GM21360 (cell line): ENCODE results near the gene ILK.

ENCODE experiments used
- ATAC-seq: cut with Tn5 transposase; IDR thresholded peaks from one replicate; pipeline ENCODE4 v1.9.1; 2021; ENCODE audit warnings: mild to moderate bottlenecking, moderate library complexity; ENCODE audit not compliant: unreplicated experiment

ILK gene

DNA sequence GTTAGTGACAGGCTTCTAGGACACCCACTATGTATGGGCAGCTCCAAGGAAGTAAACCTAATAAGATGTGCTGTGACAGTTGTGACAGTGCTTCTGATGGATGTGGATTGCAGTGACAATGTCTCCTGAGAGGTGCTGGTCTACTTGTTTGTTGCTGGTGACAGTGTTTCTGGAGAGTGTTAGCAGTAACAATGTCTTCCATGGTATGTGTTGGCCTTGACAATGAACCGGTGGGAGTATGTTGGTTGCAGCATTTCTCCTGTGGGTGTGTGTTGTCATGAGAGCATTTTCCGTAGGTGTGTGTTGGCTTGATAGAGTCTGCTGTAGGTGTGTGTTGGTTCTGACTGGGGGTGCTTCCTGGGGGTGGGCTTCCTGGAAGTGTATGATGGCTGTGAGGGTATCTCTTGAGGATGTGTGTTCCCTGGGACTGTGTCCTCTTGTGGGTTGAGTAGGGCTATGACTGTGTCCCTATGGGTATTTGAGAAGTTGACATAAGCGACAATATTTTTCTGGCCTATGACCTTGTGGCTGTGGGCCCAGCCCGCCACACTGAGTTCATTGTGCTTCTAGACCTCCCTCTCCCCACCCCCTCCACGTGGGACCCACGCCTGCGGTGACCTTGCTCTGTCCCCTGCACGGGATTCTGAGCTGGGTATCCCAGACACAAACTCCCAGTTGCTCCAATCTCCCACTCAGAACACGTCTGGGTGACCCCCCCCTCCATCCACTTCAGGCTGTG, 50.9 kb downstream of the ILK start:
- no peak for ATAC-seq

DNA sequence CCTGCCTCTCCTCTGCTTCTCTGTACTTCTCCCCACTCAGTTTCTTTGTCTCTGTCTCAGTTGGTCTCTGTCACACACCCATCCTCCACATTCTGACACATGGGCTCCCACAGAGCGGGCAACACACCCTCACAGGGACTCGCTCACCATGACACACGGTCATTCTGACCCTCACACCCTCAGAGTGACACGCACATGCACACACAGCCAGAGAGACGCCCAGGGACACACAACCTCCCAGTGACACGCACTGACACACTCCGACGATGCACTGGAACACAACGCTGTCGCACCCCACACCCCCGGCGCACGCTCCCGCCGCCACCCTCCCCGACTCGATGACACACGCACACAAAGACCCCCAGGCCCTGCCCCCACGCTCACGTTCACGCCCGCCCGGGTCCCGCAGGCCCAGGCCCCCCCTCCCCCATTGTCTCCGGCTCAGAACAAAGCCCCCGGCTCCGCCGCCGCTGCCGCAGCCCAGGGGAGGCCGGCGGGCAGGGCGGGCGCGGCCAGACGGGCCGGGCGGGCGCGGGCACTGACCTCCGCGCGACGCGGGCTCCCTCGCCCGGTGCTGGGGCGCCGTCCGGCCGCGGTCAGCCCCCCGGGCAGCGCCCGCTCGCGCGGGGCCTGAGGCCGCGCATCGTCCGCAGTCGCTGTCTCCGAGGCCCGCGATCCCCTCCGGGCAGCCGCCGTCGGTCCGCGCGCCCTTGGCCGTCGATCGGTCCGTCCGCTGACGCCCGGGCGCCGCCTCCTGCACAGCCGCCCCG, 51.6 kb downstream of the ILK start:
- ATAC-seq, result no peak

DNA sequence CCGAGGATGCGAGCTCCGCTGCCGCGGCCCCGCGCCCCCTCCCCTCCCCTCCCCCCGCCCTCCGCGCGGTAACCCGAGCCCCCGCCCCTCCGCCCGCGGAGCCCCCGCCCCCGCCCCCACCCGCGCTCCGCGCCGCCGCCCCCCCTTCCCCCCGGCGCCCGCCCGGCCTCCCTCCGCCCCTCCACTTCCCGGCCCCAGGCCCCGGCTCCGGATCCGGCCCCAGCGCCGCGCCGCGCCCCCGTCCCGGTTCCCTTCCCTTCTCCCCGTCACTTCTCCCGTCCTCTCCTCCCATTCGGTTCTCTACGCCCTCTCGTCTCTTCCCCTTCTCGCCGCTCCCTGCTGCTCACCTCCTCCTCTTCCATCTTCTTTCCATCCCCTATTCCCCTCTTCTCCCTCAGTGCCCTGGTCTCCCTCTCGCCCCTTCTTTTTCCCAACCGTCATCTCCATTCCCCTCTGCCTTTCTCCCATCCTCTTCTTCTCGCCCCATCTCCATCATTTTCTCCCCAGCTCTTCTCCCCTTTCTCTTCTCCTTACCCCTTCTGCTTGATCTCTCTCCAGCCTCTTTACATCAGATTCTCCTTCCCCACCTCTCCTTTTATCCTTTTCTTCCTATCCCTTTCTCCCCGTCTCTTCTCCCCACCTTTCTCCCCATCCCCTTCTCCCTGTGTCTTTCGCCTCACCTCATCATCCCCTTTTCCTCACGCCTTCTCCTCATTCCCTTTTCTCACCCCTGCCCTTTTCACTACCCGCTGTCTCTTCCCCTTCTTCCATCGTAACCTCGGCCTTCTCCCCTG, 52.4 kb downstream of the ILK start, which contains the start of gene DCHS1:
DCHS1 (minus strand) TSS at position 20 of the 794 bp plus-strand sequence. CDS start 14,196 bp downstream, outside the sequence.
- no peak for ATAC-seq

DNA sequence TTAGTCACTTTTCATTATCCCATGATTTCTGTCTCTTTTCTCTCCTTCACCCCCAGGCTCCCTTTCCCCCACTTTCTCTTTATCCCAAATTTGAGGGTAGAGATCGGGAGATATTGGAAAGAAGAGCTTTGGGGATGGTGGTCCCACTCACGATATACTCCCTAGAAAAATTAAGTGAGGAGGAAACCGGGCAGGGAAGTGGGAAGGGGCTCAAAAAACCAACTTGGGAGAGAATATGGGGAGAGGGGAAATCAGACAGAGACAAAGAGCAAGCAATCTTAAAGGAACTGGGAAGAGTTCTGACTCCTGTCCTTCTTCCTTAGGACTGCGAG, 53.0 kb downstream of the ILK start:
- ATAC-seq, result no peak

DNA sequence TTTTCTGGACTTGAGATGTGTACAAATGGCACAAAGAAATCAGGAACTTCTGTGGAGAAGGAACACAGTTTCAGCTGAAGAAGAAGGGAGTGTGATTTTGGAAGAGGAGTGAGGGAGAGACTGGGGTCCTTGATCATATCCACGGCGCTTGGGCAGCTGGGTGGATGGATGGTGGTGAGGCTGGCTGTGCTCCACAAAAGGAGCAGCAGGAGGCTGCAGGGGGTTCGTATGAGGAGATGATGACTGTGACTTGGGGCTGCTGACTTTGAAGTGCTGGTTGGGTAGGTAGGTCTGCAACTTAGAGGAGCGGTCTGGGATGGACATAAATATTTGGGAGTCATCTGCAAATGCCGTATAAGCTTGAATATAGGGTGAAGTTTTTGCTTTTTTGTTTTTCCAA, 53.4 kb downstream of the ILK start:
- no peak for ATAC-seq

DNA sequence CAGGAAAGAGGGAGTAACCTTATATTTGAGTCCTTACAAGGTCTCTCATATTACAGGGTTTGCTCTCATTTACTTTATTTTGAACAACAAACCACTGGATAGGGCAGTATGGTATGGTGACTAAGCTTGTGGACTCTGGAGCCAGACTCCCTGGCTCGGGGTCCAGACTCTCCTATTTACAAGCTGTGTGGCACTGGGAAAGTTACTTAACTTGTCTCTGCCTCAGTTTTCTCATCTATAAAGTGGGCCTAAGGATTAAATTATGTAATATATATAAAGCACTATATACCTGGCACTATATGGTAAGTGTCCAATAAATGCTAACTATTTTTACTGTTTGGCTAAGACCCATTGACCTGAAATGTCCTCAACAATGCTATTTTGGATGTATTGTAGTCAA, 53.8 kb downstream of the ILK start:
- ATAC-seq, result no peak

DNA sequence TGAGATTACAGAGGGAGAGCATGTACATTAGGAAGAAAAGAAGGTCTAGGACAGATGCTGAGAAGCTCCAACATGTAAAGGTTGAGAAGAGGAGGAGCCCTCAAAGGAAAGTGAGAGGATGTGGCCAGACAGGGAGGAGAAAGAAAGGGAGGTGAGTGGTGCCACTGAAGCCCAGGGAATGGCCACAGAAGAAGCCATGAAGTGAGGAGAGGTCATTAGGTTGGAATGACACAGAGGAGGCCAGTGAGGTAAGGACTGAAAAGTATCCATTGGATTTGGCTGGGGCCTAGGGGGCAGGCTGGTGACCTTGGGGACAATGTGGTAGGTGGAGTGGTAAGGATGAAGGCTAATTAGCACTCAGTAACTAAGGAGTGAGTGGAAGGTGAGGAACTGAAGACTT, 55.1 kb downstream of the ILK start:
- no peak for ATAC-seq
